DMS 273 (cell line): ENCODE measurements around the gene CHID1.
A peak's percentile ranks its signal among the peaks of the same experiment; 100 is the strongest.

Experiments used
- DNase-seq: peaks from one replicate; lab custom pipeline; 2025; ENCODE audit not compliant: unreplicated experiment; lab: John Stamatoyannopoulos, UW

The CHID1 gene

GRCh38 chr11:850775-851763 lies 59.5 kb downstream of the CHID1 start:
- DNase-seq: peak; percentile 56

GRCh38 chr11:849951-850774 lies 60.4 kb downstream of the CHID1 start:
- no peak for DNase-seq

GRCh38 chr11:849104-849824 lies 61.3 kb downstream of the CHID1 start:
- DNase-seq: peak; percentile 63

- peak; percentile 59 for DNase-seq
Observed at GRCh38 chr11:848380-848931, 62.2 kb downstream of the CHID1 start.

- DNase-seq: no peak
Observed at GRCh38 chr11:847876-848275, 62.7 kb downstream of the CHID1 start.

- no peak for DNase-seq
Observed at GRCh38 chr11:846496-847098, 64.0 kb downstream of the CHID1 start.

DNA sequence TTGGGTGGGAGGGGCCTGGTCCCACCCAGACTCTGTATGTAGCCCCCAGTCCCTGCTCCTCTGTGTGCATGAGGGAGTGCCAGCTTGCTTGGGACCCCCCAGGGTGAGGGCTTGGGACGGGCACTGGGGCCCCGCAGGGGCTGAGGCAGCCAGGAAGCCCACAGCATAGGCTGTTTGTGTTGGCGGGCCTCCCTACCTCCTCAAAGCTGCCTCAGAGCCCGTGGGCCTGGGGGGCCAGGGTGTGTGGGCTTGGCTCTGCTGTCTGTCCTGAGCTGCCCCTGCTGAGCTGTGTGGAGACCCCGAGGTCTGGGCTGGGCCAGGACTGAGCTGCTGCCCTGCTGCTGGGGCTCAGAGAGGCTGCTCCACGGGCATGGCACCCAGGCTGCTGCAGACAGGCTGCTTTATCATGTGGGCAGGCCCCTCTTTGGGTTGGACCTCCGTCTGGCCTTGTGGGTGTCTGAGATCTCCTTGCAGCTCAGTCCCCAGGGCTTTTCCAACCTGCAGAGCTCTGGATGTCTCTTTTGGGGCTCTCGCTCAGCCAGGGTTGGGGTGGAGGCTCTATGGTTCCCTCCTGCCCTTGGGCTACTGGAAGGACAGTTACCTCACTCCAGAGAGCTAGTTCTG lies 64.6 kb downstream of the CHID1 start:
- no peak for DNase-seq

- peak; percentile 82 for DNase-seq
Observed at GRCh38 chr11:844693-845644, 65.6 kb downstream of the CHID1 start.

GRCh38 chr11:843818-844692 lies 66.6 kb downstream of the CHID1 start:
- DNase-seq: peak; percentile 75

GRCh38 chr11:843086-843734 lies 67.4 kb downstream of the CHID1 start:
- DNase-seq: no peak

DNA sequence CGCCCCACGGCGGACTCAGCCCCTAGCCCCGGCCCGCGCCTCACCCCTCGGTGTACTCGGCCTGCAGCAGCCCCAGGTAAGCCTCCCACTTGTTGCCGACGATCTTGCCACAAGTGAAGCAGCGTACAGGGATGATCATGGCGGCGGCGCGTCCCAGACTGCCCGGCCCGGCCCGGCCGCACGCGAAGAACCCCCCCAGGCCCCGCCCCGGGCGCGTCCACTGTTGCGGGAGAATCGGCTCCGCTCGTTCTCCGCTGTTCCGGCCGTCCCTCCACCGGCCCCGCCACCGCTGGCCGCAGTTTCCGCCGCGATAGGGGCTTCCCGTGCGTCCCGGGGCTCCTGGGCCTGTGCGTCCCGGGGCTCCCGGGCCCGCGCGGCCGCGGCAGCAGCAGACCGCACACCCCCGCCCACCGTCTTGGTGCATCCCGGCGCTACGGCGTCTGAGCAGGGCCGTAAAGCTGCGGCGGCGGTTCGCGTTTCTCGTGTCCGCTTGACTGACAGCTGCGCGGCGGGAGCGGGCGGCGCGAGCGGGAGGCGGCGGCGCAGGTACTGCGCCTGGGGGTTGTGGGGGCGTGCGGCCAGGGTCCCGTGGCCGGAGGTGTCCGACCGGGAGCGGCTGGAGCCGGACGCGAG lies 68.1 kb downstream of the CHID1 start, which contains the start of the genes POLR2L and TSPAN4:
Gene POLR2L (minus strand): TSS at position 160 of the 633 bp plus-strand sequence. CDS start 21 bp downstream, at position 139.
Gene TSPAN4 (plus strand): TSS at position 483 of the 633 bp plus-strand sequence. CDS start 7,453 bp downstream, outside the sequence.
- peak; percentile 92 for DNase-seq

GRCh38 chr11:841981-842369 lies 68.6 kb downstream of the CHID1 start:
- DNase-seq: no peak

GRCh38 chr11:839875-840617 lies 70.6 kb downstream of the CHID1 start:
- no peak for DNase-seq

DNA sequence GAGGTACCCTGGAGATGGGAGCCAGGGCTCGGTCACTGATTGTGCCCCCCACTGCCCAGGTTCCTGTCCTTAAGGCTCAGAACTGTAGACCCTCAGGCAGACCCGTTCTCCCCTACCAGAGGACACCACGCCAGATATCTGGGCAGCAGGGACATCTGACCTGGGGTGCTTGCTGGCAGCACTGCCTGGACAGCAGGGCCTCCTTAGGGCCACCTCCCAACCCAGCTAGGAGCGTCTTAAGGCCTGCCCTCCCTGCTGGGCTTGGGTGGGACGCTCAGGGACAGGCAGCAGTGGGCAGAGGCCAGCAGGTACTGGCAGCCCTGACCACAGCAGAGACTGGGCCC lies 71.4 kb downstream of the CHID1 start:
- no peak for DNase-seq

- DNase-seq: peak; percentile 93
Observed at GRCh38 chr11:838441-839279, 72.0 kb downstream of the CHID1 start.
